ENCODE results near the gene ARAP1. TPM values are rescaled to one million over a fixed set of nuclear protein-coding genes. Genes with fewer than 3 reads are reported as not detected.

ARAP1 gene
- polyA plus RNA-seq, 1 donor from 2014 or later, result 3.5 TPM

- H4K20me1 ChIP-seq (ENCODE audit: insufficient read depth), result no peaks in the 10 kb centered on the region
- H3K79me2 ChIP-seq (replicated peaks; ENCODE audit: insufficient read depth, low read length), result no peaks in the 10 kb centered on the region
- no peaks in the 10 kb centered on the region for H3K9me2 ChIP-seq (ENCODE audit: insufficient read depth, low read length)
- H3K4me2 ChIP-seq (ENCODE audit: low read length), result no peak overlapping the region
- no peak overlapping the region for H3K9ac ChIP-seq (ENCODE audit: low read length)
- H3F3A ChIP-seq (ENCODE audit: insufficient read depth, low read length, poor library complexity, severe bottlenecking), result no peaks in the 10 kb centered on the region
- H3K4me3 ChIP-seq (ENCODE audit: low read length), result no peak overlapping the region
- H3K9me3 ChIP-seq (ENCODE audit: low read length), result no peaks in the 10 kb centered on the region
- no peaks in the 10 kb centered on the region for H3K36me3 ChIP-seq (ENCODE audit: insufficient read depth, low read length)
- no peaks in the 10 kb centered on the region for H3K27me3 ChIP-seq (ENCODE audit: insufficient read depth, low read depth, low read length)
- H3K27ac ChIP-seq (ENCODE audit: low read length), result no peak overlapping the region
- TF ChIP-seq TAF1 (IDR thresholded peaks at IDR 0.05; ENCODE audit: low read depth) (no peak), CTCF (IDR thresholded peaks at IDR 0.05; ENCODE audit: poor library complexity, severe bottlenecking) (no peak), REST (IDR thresholded peaks at IDR 0.05; ENCODE audit: borderline replicate concordance) (no peak), SMC3 (conservative IDR thresholded peaks at IDR 0.05; ENCODE audit: poor library complexity) (no peak), RAD21 (conservative IDR thresholded peaks at IDR 0.05) (no peak), EP300 (conservative IDR thresholded peaks at IDR 0.05; ENCODE audit: poor library complexity, severe bottlenecking) (no peak), EZH2 (IDR thresholded peaks at IDR 0.05; ENCODE audit: borderline replicate concordance, insufficient read depth, low read length, poor library complexity, severe bottlenecking) (no peak), MXI1 (conservative IDR thresholded peaks at IDR 0.05; ENCODE audit: poor library complexity, severe bottlenecking) (no peak), POLR2AphosphoS5 (IDR thresholded peaks at IDR 0.05) (no peak)
- no peak overlapping the region for H2AFZ ChIP-seq (ENCODE audit: low read depth, low read length)
Measured at GRCh38 chr11:72662036-72662435, 90.2 kb downstream of the ARAP1 start.

- Histone ChIP-seq H4K20me1 (ENCODE audit: insufficient read depth) (no peaks in the 10 kb centered on the region), H2AFZ (ENCODE audit: low read depth, low read length) (no peak overlapping the region), H3K9ac (ENCODE audit: low read length) (no peak overlapping the region), H3K36me3 (ENCODE audit: insufficient read depth, low read length) (no peaks in the 10 kb centered on the region), H3K4me2 (ENCODE audit: low read length) (no peak overlapping the region), H3K9me3 (ENCODE audit: low read length) (no peaks in the 10 kb centered on the region), H3K79me2 (replicated peaks; ENCODE audit: insufficient read depth, low read length) (no peaks in the 10 kb centered on the region), H3K27me3 (ENCODE audit: insufficient read depth, low read depth, low read length) (no peaks in the 10 kb centered on the region), H3K27ac (ENCODE audit: low read length) (no peak overlapping the region), H3F3A (ENCODE audit: insufficient read depth, low read length, poor library complexity, severe bottlenecking) (no peaks in the 10 kb centered on the region), H3K4me3 (ENCODE audit: low read length) (no peak overlapping the region), H3K9me2 (ENCODE audit: insufficient read depth, low read length) (no peaks in the 10 kb centered on the region)
- TF ChIP-seq EP300 (conservative IDR thresholded peaks at IDR 0.05; ENCODE audit: poor library complexity, severe bottlenecking) (no peak), POLR2AphosphoS5 (IDR thresholded peaks at IDR 0.05) (no peak), EZH2 (IDR thresholded peaks at IDR 0.05; ENCODE audit: borderline replicate concordance, insufficient read depth, low read length, poor library complexity, severe bottlenecking) (no peak), REST (IDR thresholded peaks at IDR 0.05; ENCODE audit: borderline replicate concordance) (no peak)
Measured at GRCh38 chr11:72661486-72661885, 90.7 kb downstream of the ARAP1 start.

Measured in neural cell (in vitro differentiated cells).